ENCODE measurements around the gene ALPK1.

GRCh38 chr4:112426416-112426815 is 129.2 kb downstream of the ALPK1 start:
- TF ChIP-seq POLR2AphosphoS5 (IDR thresholded peaks at IDR 0.05): no peak
- TF ChIP-seq CTCF (IDR thresholded peaks at IDR 0.05): no peak
- TF ChIP-seq POLR2A (IDR thresholded peaks at IDR 0.05): no peak

All from sigmoid colon (tissue), 4 donors.